NK-92 (cell line): ENCODE data around the gene NXPE3.

Experiments used
- DNase-seq: peaks from one replicate; lab custom pipeline; 2025; ENCODE audit not compliant: unreplicated experiment; lab: John Stamatoyannopoulos, UW

The NXPE3 gene

DNA sequence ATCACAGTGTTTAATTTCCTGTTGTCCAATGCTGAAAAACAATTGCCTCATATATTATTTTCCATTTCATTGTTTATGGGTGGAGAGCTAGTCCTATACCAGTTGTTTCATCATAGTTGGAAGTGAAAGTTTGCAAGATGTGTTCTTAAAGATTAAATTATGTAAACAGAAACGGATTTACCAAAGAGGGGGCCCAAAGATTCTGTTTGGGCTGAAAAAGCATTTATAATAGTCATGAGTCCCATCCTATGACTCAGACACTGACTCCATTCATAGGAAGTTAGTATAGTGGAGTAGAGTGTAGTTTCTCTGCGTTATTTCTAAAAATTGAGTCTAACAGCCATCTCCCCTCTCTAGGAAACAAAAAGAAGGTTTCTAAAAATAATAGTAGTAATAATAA is 94.6 kb downstream of the NXPE3 start:
- no peak for DNase-seq

DNA sequence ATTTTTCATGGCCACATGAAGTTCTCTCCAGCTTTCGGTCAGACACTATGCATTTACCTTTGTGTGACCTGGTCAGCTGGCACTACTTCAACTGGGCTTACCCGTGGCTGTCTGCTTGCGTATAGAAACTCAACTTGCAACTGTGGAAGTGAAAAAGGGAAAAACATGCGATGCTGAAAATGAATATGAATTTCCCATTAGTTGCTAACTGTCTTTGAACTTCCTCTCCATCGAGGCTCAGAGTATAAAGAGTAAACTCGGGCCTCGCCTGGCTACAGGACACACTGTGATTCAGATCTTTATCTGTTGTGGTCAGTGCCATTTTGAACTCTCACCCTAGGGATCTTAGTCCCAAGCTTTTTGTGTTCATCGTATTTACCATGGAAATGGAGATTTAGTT is 97.1 kb downstream of the NXPE3 start:
- DNase-seq, result no peak
